GM18508 (cell line): ENCODE results near the gene HDX.
"Not testable (repeated sequence)": the region's sequence is repeated elsewhere in the genome, so short reads cannot be mapped to it uniquely, and the experiment has no call there.

Source experiments
- ATAC-seq: cut with Tn5 transposase; IDR thresholded peaks from one replicate; pipeline ENCODE4 v1.9.1; 2021; ENCODE audit warnings: moderate number of reproducible peaks; ENCODE audit not compliant: insufficient read depth, unreplicated experiment

HDX gene

DNA sequence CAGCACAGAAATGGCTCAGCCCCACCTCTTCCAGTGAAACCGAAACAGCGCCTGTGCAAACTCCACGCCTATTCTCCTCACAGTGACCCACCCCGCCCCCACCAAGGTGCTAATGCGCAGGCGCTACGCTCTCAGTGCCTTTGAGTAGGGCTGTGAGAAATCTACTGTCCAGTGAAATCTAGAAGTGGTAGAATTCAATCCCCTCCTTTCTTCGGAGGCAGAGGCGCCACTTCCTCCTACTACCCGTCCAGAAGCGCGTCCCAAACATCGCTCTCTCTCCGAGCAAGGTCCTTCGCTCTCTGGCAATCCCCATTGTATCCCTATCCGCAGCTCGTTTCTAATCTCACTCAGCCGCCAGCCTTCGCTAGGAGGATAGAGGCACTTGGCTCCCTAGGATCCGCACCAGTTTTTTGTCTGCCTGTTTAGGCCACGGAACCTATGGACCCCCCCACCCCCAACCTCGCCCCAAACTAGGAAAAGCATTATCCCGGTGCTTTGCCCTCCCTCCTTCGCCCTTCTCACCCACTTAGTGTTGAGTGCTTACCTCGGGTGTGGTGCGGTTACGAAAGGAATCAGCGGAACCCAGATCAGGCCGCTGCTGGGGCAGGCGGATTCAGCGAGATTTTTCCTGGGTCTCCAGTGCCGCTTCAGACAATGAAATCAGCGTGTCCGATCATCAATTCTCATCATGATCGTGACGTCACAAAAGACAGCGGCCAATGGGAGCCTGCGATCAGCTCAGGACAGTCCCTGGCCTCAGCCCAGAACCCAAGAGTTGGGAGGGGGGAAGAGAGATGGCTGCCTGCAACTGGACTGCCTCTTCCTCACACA, at the start of gene HDX:
HDX (minus strand) TSS at position 656 of the 831 bp plus-strand sequence. CDS start 27,056 bp downstream, outside the sequence.
- ATAC-seq, result peak; percentile 80

GRCh38 chrX:84541315-84541714, 39.1 kb upstream of the HDX start:
- not testable (repeated sequence) for ATAC-seq

GRCh38 chrX:84537627-84538026, 35.4 kb upstream of the HDX start:
- not testable (repeated sequence) for ATAC-seq

DNA sequence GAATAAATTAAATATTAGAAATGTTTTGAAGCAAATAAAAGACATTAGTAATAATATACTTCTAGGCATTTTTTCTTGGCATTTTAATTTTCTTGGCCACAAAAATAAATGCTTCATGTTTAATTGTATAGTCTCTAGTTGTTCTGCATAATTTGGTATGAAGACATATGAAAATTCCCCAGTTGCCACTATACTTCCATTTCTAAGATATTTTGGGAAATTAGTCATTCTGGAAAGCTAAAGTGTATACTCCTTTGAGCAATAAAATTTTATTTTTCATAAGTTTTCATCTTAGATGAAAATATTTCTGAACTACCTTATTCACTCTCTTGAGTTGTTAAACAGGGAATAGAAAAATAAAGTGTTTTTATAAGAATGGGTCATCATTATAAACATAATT, 13.8 kb downstream of the HDX start:
- no peak for ATAC-seq

DNA sequence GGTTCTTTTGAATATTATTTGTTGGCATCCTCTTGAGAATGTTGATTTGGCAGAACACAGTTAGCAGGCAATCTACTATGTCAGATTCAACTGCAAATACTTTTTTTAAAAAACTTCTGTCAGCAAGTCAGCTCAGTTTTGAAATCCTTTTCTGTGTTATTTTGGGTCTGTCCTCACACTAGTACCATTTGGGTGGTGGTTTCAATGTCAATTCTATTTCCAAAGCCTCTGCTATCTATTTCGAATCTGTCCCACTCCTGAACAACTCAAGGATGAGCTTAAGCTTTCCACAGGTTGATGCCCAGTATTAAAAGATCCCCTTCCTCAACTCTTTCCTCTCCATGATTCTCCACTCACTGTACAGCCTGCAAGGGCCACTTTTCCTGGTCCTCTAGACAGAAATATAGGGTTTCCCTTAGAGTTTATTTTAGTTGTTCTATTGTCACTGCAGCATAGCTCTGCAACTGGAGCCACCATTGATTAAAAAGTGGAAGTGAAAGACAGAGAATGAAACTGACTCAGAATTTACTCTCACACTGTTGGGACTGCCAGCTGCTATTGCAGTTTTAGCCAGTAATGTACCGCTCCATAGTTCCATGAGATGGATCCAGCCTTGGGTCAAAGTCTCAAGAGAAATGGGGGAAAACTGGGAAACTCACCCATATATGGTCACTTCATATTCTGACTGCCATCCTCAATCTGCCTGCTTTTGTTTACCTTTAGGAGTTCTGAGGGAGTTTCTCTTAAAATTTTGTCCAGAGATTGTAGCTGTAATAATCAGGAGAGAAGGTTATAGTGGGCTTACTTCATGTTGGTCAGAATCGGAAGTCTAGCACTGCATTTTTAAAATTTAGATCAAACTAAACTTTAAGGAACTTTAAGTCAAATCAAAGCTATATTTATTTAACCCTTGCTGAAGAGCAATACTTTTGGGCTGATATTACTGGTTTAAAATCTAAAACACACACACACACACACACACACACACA, 14.6 kb downstream of the HDX start:
- ATAC-seq, result peak; percentile 100

GRCh38 chrX:84479086-84479485, 23.2 kb downstream of the HDX start:
- no peak for ATAC-seq

- ATAC-seq, result no peak
Observed at GRCh38 chrX:84477114-84477513, 25.1 kb downstream of the HDX start.

- no peak for ATAC-seq
Observed at GRCh38 chrX:84475596-84475995, 26.7 kb downstream of the HDX start.

GRCh38 chrX:84475101-84475500, 27.2 kb downstream of the HDX start:
- ATAC-seq, result no peak

- no peak for ATAC-seq
Observed at GRCh38 chrX:84469226-84469625, 33.0 kb downstream of the HDX start.

- ATAC-seq, result no peak
Observed at GRCh38 chrX:84467898-84468297, 34.4 kb downstream of the HDX start.

GRCh38 chrX:84453351-84454246, 48.7 kb downstream of the HDX start:
- ATAC-seq, result no peak

GRCh38 chrX:84441143-84441542, 61.1 kb downstream of the HDX start:
- ATAC-seq, result no peak

DNA sequence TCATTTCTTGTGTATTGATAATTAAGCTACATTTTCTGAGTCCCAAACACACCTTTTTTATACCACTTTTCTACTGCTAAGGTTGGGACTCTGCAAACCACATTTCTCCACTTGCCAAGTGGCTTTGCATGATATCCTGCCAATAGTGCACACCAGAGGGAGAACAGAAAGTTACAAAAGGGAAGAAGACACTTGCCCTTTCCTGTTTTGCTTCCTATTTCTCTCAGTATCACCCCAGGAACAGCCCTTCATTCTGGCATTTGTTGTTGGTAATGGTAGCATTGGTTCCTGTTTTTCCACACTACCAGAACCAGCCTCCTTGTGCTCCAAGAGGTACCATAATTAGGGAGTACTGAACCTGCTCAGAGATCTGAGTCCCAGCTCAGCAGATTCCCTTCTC, 87.1 kb downstream of the HDX start:
- ATAC-seq, result no peak

DNA sequence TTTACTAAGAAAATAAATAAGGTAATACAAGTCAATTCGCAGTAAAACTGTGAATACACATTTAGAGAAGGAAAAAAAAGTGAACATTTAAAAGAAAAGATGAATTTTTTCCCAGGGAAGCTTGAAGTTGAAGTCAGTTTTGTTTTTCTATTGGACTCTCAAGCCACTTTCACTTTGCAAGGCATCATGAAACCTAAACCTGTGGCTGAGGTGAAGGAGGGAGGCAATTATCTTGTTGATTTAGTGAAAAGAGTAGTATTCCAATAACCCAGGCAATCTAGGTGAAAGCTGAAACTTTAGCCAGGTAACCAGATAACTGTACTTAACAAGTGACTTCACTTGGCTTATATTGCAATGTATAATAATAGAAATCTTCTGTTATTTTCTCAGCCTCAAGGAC, 138.6 kb downstream of the HDX start:
- no peak for ATAC-seq

DNA sequence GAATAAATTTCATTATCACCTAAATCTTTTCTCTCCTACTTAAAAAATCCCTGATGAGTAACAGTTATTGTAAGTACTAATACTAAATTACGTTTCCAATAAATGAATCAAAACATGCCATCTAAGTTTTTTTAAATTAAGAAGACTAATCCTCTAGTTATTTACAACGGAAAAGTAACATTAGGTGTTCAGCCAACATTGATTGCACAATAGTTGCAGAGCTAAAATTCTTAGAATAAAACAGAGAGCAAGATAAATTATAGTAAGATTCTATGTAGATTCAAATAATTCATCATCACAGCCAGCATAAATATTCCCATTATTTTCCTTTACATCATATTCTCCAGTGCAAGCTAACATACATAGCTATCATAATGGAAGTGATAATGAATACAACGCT, 139.2 kb downstream of the HDX start:
- no peak for ATAC-seq

DNA sequence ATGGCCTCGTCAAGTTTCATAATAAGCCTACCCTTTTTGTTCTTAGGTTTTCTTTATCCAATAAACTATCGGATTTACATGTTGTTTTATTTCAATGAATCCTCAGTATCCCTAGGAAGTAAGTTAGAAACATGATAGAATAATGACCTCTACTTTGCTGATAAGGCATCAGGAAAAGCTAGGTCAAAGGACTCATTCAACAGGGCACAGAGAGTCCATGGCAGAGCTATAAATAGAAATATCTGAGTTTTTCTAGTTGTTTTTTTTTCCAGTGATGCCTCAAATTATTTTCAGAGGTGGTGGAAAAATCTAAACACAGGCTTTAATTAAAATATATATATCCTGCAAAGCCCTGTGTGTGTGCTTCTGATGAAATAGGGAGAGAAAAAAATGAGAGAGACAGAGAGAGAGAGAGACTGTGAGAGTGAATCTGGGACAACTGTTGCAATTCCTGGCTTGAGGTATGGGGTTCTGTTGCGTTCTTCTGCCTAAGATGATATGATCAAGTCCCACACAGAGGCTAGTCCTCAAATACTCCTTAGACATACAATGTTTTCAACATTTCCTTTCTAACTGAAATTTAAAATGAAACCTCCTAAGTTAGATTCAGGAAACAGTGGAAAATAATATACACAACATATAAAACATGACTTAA, 139.9 kb downstream of the HDX start:
- ATAC-seq, result no peak

- ATAC-seq, result no peak
Observed at GRCh38 chrX:84358271-84358670, 144.0 kb downstream of the HDX start.

DNA sequence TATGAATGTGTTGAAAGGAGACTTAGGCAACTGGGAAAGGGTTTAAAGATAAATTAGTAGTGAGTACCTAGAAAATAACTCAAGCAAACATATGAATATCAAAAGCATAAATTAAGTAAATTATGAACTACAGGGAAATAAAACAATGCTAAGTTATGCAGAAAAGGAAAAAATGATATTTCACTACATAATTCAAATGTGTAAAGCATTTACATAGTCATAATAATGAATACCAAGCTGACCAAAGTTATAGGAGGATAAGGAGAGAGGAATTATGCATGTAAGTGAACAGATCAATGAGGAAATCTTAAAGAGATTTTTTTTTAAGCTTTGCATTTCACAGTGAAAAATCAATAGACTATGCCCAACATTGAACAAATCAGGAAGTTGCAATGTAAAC, 145.0 kb downstream of the HDX start:
- no peak for ATAC-seq

DNA sequence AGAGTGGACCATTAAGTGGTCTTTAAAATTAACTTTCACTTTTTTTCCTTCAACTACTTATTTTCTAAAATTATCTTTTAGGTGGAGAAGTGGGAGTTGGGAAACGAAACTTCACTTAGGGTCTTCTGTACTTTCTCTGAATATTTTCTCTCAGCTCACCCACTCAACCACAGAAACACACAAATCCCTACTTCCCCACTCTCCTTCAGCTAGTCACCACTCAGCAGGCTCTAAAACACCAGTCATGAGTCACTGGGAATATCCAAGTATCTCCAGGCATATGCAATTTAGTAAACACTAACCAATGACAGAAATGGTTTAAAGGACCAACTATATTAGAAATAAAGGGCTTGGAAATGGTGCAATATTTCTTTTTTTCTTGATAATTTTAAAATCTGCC, 161.3 kb downstream of the HDX start:
- ATAC-seq, result no peak
